Neuron (in vitro differentiated cells): ENCODE data around the gene PATL2.
"Not testable (repeated sequence)": the region's sequence is repeated elsewhere in the genome, so short reads cannot be mapped to it uniquely, and the experiment has no call there.

ENCODE experiments used
- H2AFZ ChIP-seq: one replicate; pipeline ENCODE4 v1.6.1; 2013; ENCODE audit warnings: low read depth, mild to moderate bottlenecking, inconsistent platforms, low read length, moderate library complexity
- H3K27me3 ChIP-seq: one replicate; pipeline ENCODE4 v1.6.1; 2013; ENCODE audit warnings: low read length; ENCODE audit not compliant: insufficient read depth
- H3K36me3 ChIP-seq: one replicate; pipeline ENCODE4 v1.6.1; 2013; ENCODE audit warnings: low read length; ENCODE audit not compliant: insufficient read depth
- H3K4me1 ChIP-seq: one replicate; pipeline ENCODE4 v1.6.1; 2013; ENCODE audit warnings: low read length; ENCODE audit not compliant: insufficient read depth
- H3K4me3 ChIP-seq: 2 replicates; pipeline ENCODE4 v1.5.1; 2013; ENCODE audit warnings: mild to moderate bottlenecking, low read length, moderate library complexity
- H3K9me3 ChIP-seq: one replicate; pipeline ENCODE4 v1.6.1; 2013; ENCODE audit warnings: low read length

Gene PATL2

DNA sequence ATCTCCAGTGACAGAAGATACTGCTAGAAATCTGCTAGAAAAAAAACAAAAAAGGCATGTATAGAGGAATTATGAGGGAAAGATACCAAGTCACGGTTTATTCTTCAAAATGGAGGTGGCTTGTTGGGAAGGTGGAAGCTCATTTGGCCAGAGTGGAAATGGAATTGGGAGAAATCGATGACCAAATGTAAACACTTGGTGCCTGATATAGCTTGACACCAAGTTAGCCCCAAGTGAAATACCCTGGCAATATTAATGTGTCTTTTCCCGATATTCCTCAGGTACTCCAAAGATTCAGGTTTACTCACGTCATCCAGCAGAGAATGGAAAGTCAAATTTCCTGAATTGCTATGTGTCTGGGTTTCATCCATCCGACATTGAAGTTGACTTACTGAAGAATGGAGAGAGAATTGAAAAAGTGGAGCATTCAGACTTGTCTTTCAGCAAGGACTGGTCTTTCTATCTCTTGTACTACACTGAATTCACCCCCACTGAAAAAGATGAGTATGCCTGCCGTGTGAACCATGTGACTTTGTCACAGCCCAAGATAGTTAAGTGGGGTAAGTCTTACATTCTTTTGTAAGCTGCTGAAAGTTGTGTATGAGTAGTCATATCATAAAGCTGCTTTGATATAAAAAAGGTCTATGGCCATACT is 4.1 kb upstream of the PATL2 start:
- H3K36me3 ChIP-seq = peaks cover 39% of the 10 kb centered on the region
- no peak overlapping the region for H3K4me3 ChIP-seq
- no peak overlapping the region for H2AFZ ChIP-seq
- H3K9me3 ChIP-seq = no peaks in the 10 kb centered on the region
- peaks cover 11% of the 10 kb centered on the region for H3K4me1 ChIP-seq
- no peaks in the 10 kb centered on the region for H3K27me3 ChIP-seq

DNA sequence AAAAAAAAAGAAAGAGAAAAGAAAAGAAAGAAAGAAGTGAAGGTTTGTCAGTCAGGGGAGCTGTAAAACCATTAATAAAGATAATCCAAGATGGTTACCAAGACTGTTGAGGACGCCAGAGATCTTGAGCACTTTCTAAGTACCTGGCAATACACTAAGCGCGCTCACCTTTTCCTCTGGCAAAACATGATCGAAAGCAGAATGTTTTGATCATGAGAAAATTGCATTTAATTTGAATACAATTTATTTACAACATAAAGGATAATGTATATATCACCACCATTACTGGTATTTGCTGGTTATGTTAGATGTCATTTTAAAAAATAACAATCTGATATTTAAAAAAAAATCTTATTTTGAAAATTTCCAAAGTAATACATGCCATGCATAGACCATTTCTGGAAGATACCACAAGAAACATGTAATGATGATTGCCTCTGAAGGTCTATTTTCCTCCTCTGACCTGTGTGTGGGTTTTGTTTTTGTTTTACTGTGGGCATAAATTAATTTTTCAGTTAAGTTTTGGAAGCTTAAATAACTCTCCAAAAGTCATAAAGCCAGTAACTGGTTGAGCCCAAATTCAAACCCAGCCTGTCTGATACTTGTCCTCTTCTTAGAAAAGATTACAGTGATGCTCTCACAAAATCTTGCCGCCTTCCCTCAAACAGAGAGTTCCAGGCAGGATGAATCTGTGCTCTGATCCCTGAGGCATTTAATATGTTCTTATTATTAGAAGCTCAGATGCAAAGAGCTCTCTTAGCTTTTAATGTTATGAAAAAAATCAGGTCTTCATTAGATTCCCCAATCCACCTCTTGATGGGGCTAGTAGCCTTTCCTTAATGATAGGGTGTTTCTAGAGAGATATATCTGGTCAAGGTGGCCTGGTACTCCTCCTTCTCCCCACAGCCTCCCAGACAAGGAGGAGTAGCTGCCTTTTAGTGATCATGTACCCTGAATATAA is 2.2 kb upstream of the PATL2 start:
- Histone ChIP-seq H3K9me3 (no peaks in the 10 kb centered on the region), H3K27me3 (no peaks in the 10 kb centered on the region), H3K36me3 (peaks cover 32% of the 10 kb centered on the region), H3K4me3 (peak overlapping the region; percentile 80), H3K4me1 (peaks cover 11% of the 10 kb centered on the region), H2AFZ (no peak overlapping the region)

GRCh38 chr15:44712346-44713005 is 1.4 kb upstream of the PATL2 start:
- Histone ChIP-seq H3K9me3 (no peaks in the 10 kb centered on the region), H3K27me3 (no peaks in the 10 kb centered on the region), H3K36me3 (peaks cover 25% of the 10 kb centered on the region), H3K4me1 (peaks cover 11% of the 10 kb centered on the region), H2AFZ (no peak overlapping the region), H3K4me3 (peak overlapping the region; percentile 80)

DNA sequence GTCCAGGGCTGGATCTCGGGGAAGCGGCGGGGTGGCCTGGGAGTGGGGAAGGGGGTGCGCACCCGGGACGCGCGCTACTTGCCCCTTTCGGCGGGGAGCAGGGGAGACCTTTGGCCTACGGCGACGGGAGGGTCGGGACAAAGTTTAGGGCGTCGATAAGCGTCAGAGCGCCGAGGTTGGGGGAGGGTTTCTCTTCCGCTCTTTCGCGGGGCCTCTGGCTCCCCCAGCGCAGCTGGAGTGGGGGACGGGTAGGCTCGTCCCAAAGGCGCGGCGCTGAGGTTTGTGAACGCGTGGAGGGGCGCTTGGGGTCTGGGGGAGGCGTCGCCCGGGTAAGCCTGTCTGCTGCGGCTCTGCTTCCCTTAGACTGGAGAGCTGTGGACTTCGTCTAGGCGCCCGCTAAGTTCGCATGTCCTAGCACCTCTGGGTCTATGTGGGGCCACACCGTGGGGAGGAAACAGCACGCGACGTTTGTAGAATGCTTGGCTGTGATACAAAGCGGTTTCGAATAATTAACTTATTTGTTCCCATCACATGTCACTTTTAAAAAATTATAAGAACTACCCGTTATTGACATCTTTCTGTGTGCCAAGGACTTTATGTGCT is 721 bp upstream of the PATL2 start:
- H3K27me3 ChIP-seq = no peaks in the 10 kb centered on the region
- peak overlapping the region; percentile 91 for H2AFZ ChIP-seq
- no peaks in the 10 kb centered on the region for H3K9me3 ChIP-seq
- H3K36me3 ChIP-seq = peaks cover 19% of the 10 kb centered on the region
- H3K4me1 ChIP-seq = peaks cover 11% of the 10 kb centered on the region
- H3K4me3 ChIP-seq = peak overlapping the region; percentile 80

DNA sequence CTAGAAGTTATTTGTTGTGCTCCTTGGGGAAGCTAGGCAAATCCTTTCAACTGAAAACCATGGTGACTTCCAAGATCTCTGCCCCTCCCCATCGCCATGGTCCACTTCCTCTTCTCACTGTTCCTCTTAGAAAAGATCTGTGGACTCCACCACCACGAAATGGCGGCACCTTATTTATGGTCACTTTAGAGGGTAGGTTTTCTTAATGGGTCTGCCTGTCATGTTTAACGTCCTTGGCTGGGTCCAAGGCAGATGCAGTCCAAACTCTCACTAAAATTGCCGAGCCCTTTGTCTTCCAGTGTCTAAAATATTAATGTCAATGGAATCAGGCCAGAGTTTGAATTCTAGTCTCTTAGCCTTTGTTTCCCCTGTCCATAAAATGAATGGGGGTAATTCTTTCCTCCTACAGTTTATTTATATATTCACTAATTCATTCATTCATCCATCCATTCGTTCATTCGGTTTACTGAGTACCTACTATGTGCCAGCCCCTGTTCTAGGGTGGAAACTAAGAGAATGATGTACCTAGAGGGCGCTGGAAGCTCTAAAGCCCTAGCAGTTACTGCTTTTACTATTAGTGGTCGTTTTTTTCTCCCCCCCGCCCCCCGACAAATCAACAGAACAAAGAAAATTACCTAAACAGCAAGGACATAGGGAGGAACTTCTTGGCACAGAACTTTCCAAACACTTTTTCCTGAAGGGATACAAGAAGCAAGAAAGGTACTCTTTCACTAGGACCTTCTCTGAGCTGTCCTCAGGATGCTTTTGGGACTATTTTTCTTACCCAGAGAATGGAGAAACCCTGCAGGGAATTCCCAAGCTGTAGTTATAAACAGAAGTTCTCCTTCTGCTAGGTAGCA is 657 bp downstream of the PATL2 start:
- peaks cover 5% of the 10 kb centered on the region for H3K36me3 ChIP-seq
- H2AFZ ChIP-seq = peak overlapping the region; percentile 91
- H3K9me3 ChIP-seq = no peaks in the 10 kb centered on the region
- H3K27me3 ChIP-seq = no peaks in the 10 kb centered on the region
- H3K4me3 ChIP-seq = peak overlapping the region; percentile 80
- H3K4me1 ChIP-seq = peaks cover 11% of the 10 kb centered on the region

GRCh38 chr15:44706946-44707636 is 4.0 kb downstream of the PATL2 start:
- Histone ChIP-seq H3K36me3 (no peaks in the 10 kb centered on the region), H3K4me1 (peaks cover under 1% of the 10 kb centered on the region), H3K27me3 (no peaks in the 10 kb centered on the region), H2AFZ (no peak overlapping the region), H3K4me3 (no peak overlapping the region), H3K9me3 (no peaks in the 10 kb centered on the region)

GRCh38 chr15:44706401-44706800 is 4.7 kb downstream of the PATL2 start:
- H3K4me3 ChIP-seq = no peak overlapping the region
- no peaks in the 10 kb centered on the region for H3K27me3 ChIP-seq
- H3K36me3 ChIP-seq = no peaks in the 10 kb centered on the region
- H2AFZ ChIP-seq = no peak overlapping the region
- H3K4me1 ChIP-seq = no peaks in the 10 kb centered on the region
- H3K9me3 ChIP-seq = peaks cover 2% of the 10 kb centered on the region

- Histone ChIP-seq H3K36me3 (no peaks in the 10 kb centered on the region), H3K27me3 (no peaks in the 10 kb centered on the region), H2AFZ (no peak overlapping the region), H3K4me1 (no peaks in the 10 kb centered on the region), H3K9me3 (peaks cover 2% of the 10 kb centered on the region), H3K4me3 (no peak overlapping the region)
These were observed 5.1 kb downstream of the PATL2 start for GRCh38 chr15:44705986-44706385.

GRCh38 chr15:44700676-44701075 is 10.4 kb downstream of the PATL2 start:
- H3K36me3 ChIP-seq, H2AFZ ChIP-seq, H3K9me3 ChIP-seq, H3K27me3 ChIP-seq, H3K4me1 ChIP-seq, H3K4me3 ChIP-seq: not testable (repeated sequence)

- Histone ChIP-seq H3K36me3 (no peaks in the 10 kb centered on the region), H3K27me3 (no peaks in the 10 kb centered on the region), H3K9me3 (peaks cover 2% of the 10 kb centered on the region), H3K4me1 (no peaks in the 10 kb centered on the region), H3K4me3 (no peak overlapping the region), H2AFZ (no peak overlapping the region)
These were observed 12.5 kb downstream of the PATL2 start for GRCh38 chr15:44698641-44699040.

- H3K36me3 ChIP-seq = no peaks in the 10 kb centered on the region
- H3K4me1 ChIP-seq = no peaks in the 10 kb centered on the region
- H3K4me3 ChIP-seq = no peak overlapping the region
- H3K27me3 ChIP-seq = peaks cover 3% of the 10 kb centered on the region
- no peak overlapping the region for H2AFZ ChIP-seq
- peaks cover 2% of the 10 kb centered on the region for H3K9me3 ChIP-seq
These were observed 14.1 kb downstream of the PATL2 start for GRCh38 chr15:44697014-44697413.

GRCh38 chr15:44695294-44695693 is 15.8 kb downstream of the PATL2 start:
- Histone ChIP-seq H3K36me3 (no peaks in the 10 kb centered on the region), H3K4me1 (no peaks in the 10 kb centered on the region), H3K27me3 (peaks cover 3% of the 10 kb centered on the region), H2AFZ (peak overlapping the region; percentile 41), H3K9me3 (no peaks in the 10 kb centered on the region), H3K4me3 (no peak overlapping the region)
